ENCODE measurements around the gene PHAF1. TPM values are rescaled to one million over a fixed set of nuclear protein-coding genes. Genes with fewer than 3 reads are reported as not detected.
A peak's percentile ranks its signal among the peaks of the same experiment; 100 is the strongest.

Gene PHAF1
- total and polyA plus RNA-seq, 2 donors (not counting 1 experiment from before 2014, with no cell fraction given), result 18.3 to 21.5 TPM

DNA sequence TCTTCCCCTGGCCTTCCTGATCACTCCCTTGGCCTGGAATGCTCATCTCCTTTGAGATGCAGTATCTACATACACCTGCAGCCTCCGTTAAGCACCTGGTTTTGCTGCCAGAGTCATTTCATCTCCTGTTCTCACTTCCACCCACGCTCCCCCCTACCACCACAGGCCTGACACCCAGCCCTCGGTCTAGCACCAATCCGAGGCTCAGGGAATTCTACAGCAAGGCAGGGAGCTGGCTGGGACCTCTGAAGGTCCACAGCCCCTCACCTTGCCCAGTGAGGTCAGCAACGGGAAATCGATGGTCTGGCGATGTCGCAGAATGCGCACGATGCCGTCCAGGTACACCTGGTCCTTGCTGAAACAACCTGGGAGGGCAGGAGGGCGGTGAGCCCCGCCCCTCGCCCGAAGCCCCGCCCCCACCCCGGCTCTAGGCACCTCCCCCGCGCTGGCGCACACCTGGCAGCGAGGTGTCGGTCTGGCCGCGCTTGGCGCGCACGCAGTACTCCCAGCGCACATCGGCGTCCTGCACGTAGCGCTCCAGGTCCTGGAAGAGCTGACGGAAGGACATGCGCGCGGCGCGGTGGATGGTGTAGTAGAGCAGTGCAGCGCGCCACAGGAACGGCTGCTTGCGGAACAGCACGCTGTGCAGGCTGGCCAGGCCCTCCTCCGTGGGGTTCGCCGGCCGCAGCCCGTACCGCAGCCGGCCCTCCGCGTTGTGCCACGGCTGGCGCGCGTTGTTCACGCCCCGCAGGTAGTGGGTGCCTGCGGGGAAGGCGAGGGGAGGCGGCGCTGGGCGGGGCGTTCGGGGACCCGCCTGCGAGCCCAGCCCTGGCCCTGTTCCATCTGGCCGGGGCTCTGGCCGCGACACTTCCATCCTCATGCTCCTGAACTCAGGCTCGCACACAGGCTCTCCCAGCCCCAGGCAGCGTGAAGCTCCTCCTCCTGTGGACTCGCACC is 68.3 kb downstream of the PHAF1 start:
- Histone ChIP-seq H3K27ac (ENCODE audit: insufficient read depth, low read length) (no peak overlapping the region), H3K27me3 (ENCODE audit: control insufficient read depth, insufficient read depth, low read length) (no peaks in the 10 kb centered on the region), H3K9me3 (ENCODE audit: control insufficient read depth, insufficient read depth, low read depth, low read length) (no peaks in the 10 kb centered on the region), H3K9ac (ENCODE audit: insufficient read depth, low read length) (no peak overlapping the region), H3K36me3 (ENCODE audit: control insufficient read depth, insufficient read depth, low read length) (peaks cover 10% of the 10 kb centered on the region), H4K20me1 (ENCODE audit: control insufficient read depth, extremely low read depth, insufficient read depth, low read length) (no peaks in the 10 kb centered on the region), H3K4me3 (replicated peaks in 1 of 4; ENCODE audit: control extremely low read depth in 1 of 4, insufficient read depth in 1 of 4, low read depth in 3 of 4, low read length in 4 of 4) (peak overlapping the region in 1 of 4 experiments; percentile 45), H3K79me2 (ENCODE audit: control insufficient read depth, insufficient read depth, low read length) (peaks cover 9% of the 10 kb centered on the region), H3K4me1 (ENCODE audit: control insufficient read depth, extremely low read depth, insufficient read depth, low read length) (peaks cover 15% of the 10 kb centered on the region), H3K4me2 (ENCODE audit: extremely low read depth, insufficient read depth, low read length) (peak overlapping the region; percentile 82), H2AFZ (ENCODE audit: low read length) (no peak overlapping the region)
- DNase-seq (ENCODE audit: low read depth in 2 of 2), result peak; percentile 52 to 53
- TF ChIP-seq, protein P1, sequence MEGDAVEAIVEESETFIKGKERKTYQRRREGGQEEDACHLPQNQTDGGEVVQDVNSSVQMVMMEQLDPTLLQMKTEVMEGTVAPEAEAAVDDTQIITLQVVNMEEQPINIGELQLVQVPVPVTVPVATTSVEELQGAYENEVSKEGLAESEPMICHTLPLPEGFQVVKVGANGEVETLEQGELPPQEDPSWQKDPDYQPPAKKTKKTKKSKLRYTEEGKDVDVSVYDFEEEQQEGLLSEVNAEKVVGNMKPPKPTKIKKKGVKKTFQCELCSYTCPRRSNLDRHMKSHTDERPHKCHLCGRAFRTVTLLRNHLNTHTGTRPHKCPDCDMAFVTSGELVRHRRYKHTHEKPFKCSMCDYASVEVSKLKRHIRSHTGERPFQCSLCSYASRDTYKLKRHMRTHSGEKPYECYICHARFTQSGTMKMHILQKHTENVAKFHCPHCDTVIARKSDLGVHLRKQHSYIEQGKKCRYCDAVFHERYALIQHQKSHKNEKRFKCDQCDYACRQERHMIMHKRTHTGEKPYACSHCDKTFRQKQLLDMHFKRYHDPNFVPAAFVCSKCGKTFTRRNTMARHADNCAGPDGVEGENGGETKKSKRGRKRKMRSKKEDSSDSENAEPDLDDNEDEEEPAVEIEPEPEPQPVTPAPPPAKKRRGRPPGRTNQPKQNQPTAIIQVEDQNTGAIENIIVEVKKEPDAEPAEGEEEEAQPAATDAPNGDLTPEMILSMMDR (conservative IDR thresholded peaks at IDR 0.05 in 1 of 2, IDR thresholded peaks at IDR 0.05 in 1 of 2; ENCODE audit: low read depth in 1 of 2, low read length in 2 of 2), result no peak
- TF ChIP-seq EZH2 (IDR thresholded peaks at IDR 0.05; ENCODE audit: low read length, missing control alignments), result no peak

DNA sequence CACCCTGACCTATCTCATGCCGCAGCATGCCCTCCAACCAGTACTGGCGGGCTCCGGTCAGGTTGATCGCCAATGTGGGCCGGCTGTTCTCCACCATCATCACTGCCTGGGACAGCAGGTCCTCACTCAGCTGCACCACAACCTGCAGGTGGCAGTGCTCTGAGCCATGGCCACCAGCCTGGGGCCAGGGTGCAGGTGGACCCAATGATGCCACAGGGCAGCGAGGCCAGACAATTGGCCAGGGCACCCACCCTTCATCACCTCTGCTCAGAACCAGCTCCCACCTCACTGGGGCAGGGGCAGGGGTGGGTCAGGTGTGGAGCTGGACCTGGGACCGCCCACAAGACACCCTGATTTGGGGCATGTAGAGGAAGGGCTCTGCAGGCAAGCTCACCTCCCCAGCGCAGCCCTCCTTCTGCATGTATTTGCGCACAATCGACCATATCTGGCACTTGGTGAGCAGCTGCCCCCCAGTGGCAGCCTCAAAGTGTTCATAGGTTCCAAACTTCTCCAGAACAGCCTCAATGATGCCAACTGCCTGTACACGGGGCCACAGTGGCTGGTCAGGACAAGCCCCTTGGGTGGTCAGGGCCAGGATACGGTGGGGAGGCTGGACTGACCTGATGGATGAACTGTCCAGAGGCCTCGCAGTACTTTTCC is 69.8 kb downstream of the PHAF1 start:
- no peak for DNase-seq (ENCODE audit: low read depth in 2 of 2)
- peaks cover 10% of the 10 kb centered on the region for H3K36me3 ChIP-seq (ENCODE audit: control insufficient read depth, insufficient read depth, low read length)
- peaks cover 15% of the 10 kb centered on the region for H3K4me1 ChIP-seq (ENCODE audit: control insufficient read depth, extremely low read depth, insufficient read depth, low read length)
- no peaks in the 10 kb centered on the region for H3K9me3 ChIP-seq (ENCODE audit: control insufficient read depth, insufficient read depth, low read depth, low read length)
- peaks cover 9% of the 10 kb centered on the region for H3K79me2 ChIP-seq (ENCODE audit: control insufficient read depth, insufficient read depth, low read length)
- H3K4me3 ChIP-seq (replicated peaks in 1 of 4; ENCODE audit: control extremely low read depth in 1 of 4, insufficient read depth in 1 of 4, low read depth in 3 of 4, low read length in 4 of 4), result no peak overlapping the region
- no peak overlapping the region for H3K4me2 ChIP-seq (ENCODE audit: extremely low read depth, insufficient read depth, low read length)
- H3K27me3 ChIP-seq (ENCODE audit: control insufficient read depth, insufficient read depth, low read length), result no peaks in the 10 kb centered on the region
- no peak overlapping the region for H3K9ac ChIP-seq (ENCODE audit: insufficient read depth, low read length)
- no peak overlapping the region for H2AFZ ChIP-seq (ENCODE audit: low read length)
- no peak overlapping the region for H3K27ac ChIP-seq (ENCODE audit: insufficient read depth, low read length)
- no peaks in the 10 kb centered on the region for H4K20me1 ChIP-seq (ENCODE audit: control insufficient read depth, extremely low read depth, insufficient read depth, low read length)
- TF ChIP-seq, protein P1 (conservative IDR thresholded peaks at IDR 0.05 in 1 of 2, IDR thresholded peaks at IDR 0.05 in 1 of 2; ENCODE audit: low read depth in 1 of 2, low read length in 2 of 2), result peak; percentile 3 to 10
- no peak for TF ChIP-seq EZH2 (IDR thresholded peaks at IDR 0.05; ENCODE audit: low read length, missing control alignments)

DNA sequence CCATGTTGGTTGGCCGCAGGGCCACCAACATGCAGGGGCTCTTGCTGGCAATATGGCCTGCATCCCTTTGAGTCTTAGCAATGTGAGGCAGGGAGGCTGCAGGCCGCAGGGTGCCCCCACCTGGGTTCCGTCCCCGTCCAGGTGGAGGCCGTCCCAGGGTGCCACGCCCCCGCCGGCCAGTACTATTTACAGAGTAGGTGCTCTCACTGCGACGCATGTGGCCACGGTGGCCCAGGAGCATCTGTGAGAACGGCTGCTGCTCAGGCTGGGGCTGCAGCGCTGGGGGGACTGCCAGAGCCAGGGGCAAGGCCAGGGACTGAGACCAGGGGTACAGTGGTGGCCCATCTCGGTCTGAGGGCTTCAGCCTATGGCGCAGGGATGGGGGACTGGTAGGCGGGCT is 70.4 kb downstream of the PHAF1 start:
- Histone ChIP-seq H3K4me3 (replicated peaks in 1 of 4; ENCODE audit: control extremely low read depth in 1 of 4, insufficient read depth in 1 of 4, low read depth in 3 of 4, low read length in 4 of 4) (no peak overlapping the region), H3K79me2 (ENCODE audit: control insufficient read depth, insufficient read depth, low read length) (peaks cover 9% of the 10 kb centered on the region), H3K9me3 (ENCODE audit: control insufficient read depth, insufficient read depth, low read depth, low read length) (no peaks in the 10 kb centered on the region), H3K4me1 (ENCODE audit: control insufficient read depth, extremely low read depth, insufficient read depth, low read length) (peaks cover 18% of the 10 kb centered on the region), H3K27me3 (ENCODE audit: control insufficient read depth, insufficient read depth, low read length) (no peaks in the 10 kb centered on the region), H3K36me3 (ENCODE audit: control insufficient read depth, insufficient read depth, low read length) (peaks cover 8% of the 10 kb centered on the region), H3K27ac (ENCODE audit: insufficient read depth, low read length) (no peak overlapping the region), H4K20me1 (ENCODE audit: control insufficient read depth, extremely low read depth, insufficient read depth, low read length) (no peaks in the 10 kb centered on the region), H3K9ac (ENCODE audit: insufficient read depth, low read length) (no peak overlapping the region), H2AFZ (ENCODE audit: low read length) (no peak overlapping the region), H3K4me2 (ENCODE audit: extremely low read depth, insufficient read depth, low read length) (no peak overlapping the region)
- TF ChIP-seq EZH2 (IDR thresholded peaks at IDR 0.05; ENCODE audit: low read length, missing control alignments), result no peak
- TF ChIP-seq, protein P1 (conservative IDR thresholded peaks at IDR 0.05 in 1 of 2, IDR thresholded peaks at IDR 0.05 in 1 of 2; ENCODE audit: low read depth in 1 of 2, low read length in 2 of 2), result no peak
- no peak for DNase-seq (ENCODE audit: low read depth in 2 of 2)
